Mucosa of descending colon (tissue), 3 donors: ENCODE data around the gene RALGPS2. TPM values are rescaled to one million over a fixed set of nuclear protein-coding genes. Genes with fewer than 3 reads are reported as not detected.
"Not testable (repeated sequence)": the region's sequence is repeated elsewhere in the genome, so short reads cannot be mapped to it uniquely, and the experiment has no call there.

ENCODE experiments used
- ATAC-seq: fragments of 200-7000 bp; cut with Tn5 transposase; one replicate; pipeline ENCODE4 v1.9.1; 2020; ENCODE audit warnings: mild to moderate bottlenecking, moderate library complexity
- DNase-seq, 3 donors: peaks; one replicate each; pipeline ENCODE4 v3.0.0-alpha.2; 2020
- H3K36me3 ChIP-seq: fragments of 200-600 bp; one replicate; pipeline ENCODE4 v1.8.0; 2021; ENCODE audit warnings: low read depth, mild to moderate bottlenecking
- H3K4me1 ChIP-seq: fragments of 200-600 bp; one replicate; pipeline ENCODE4 v1.8.0; 2021; ENCODE audit warnings: low read depth, mild to moderate bottlenecking
- H3K4me3 ChIP-seq: fragments of 200-600 bp; one replicate; pipeline ENCODE4 v1.8.0; 2021; ENCODE audit warnings: mild to moderate bottlenecking
- H3K9me3 ChIP-seq: fragments of 200-600 bp; one replicate; pipeline ENCODE4 v1.8.0; 2021; ENCODE audit warnings: mild to moderate bottlenecking
- intact Hi-C, 2 donors: fragments of 100-400 bp; cut with DNase I in 1 of 2; cut with micrococcal nuclease in 1 of 2; formaldehyde crosslinking; loops; one replicate each; pipeline versions ENCODE4 v1.11.0 to v1.11.1; 2022; cut with DNase I, micrococcal nuclease
- total RNA-seq, 3 donors: library from RNA; stranded (reverse); fragmentation: NEBNext Ultra II Directional in 2 of 3; extraction: Animal tissue kit (Norgen Biotek cat#: 25700) in 2 of 3; gene quantifications; one replicate each; pipeline versions ENCODE4 v1.2.1 to v1.2.4, GENCODE V29; 2021 to 2023
- TF ChIP-seq, protein P1 (sequence below): fragments of 200-600 bp; IDR thresholded peaks from one replicate; pipeline ENCODE4 v1.8.0; 2022; ENCODE audit warnings: antibody characterized with exemption, mild to moderate bottlenecking
- donor health status: DM: no; HTN: no; CAD: no; lungs with moderate emphysema.
- donor health status: DM: no; HTN: no; CAD: no.
- donor health status: DM: no; HTN: yes; CAD: no.

RALGPS2 gene
- total RNA-seq, 3 donors from 2014 or later, result 25.9 to 49.9 (median 36.4) TPM

DNA sequence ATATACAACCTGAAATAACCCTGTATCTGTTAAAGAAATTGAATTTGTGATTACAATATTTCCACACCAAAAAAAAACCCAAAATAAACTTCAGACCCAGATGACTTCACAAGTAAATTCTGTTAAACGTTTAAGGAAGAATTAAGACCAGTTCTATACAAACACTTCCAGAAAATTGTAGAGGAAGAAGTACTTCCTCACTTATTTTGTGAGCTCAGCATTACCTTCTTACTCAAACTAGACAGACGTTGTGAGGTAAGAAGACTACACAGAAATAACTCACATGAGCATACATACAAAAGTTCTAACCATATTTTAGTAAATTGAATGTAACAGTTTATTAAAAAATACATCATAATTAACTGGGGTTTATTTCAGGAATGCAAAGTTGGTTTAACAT is 18.8 kb downstream of the RALGPS2 start:
- ATAC-seq (no peak), DNase-seq (no peak)
- Histone ChIP-seq H3K36me3 (no peaks in the 10 kb centered on the region), H3K9me3 (no peaks in the 10 kb centered on the region), H3K4me3 (no peak overlapping the region), H3K4me1 (no peaks in the 10 kb centered on the region)
- intact Hi-C loops, result no loop called here
- TF ChIP-seq, protein P1, sequence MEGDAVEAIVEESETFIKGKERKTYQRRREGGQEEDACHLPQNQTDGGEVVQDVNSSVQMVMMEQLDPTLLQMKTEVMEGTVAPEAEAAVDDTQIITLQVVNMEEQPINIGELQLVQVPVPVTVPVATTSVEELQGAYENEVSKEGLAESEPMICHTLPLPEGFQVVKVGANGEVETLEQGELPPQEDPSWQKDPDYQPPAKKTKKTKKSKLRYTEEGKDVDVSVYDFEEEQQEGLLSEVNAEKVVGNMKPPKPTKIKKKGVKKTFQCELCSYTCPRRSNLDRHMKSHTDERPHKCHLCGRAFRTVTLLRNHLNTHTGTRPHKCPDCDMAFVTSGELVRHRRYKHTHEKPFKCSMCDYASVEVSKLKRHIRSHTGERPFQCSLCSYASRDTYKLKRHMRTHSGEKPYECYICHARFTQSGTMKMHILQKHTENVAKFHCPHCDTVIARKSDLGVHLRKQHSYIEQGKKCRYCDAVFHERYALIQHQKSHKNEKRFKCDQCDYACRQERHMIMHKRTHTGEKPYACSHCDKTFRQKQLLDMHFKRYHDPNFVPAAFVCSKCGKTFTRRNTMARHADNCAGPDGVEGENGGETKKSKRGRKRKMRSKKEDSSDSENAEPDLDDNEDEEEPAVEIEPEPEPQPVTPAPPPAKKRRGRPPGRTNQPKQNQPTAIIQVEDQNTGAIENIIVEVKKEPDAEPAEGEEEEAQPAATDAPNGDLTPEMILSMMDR, result no peak

DNA sequence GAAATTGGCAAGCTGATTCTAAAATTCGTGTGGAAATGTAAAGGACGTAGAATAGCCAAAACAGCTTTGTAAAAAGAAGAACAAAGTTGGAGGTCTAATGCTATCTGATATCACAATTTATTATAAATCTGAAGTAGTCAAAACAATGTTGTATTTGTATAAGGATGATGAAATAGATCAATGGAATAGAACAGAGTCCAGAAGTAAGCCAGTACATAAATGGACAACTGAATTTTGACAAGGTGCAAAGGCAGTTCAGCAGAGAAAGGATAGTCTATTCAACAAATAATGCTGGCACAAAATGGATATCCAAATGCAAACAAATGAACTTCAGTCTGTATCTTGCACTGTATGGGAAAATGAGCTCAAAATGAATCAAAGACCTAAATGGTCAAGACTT is 20.2 kb downstream of the RALGPS2 start:
- TF ChIP-seq, protein P1, result no peak
- no peaks in the 10 kb centered on the region for H3K4me1 ChIP-seq
- no peaks in the 10 kb centered on the region for H3K9me3 ChIP-seq
- H3K36me3 ChIP-seq, result no peaks in the 10 kb centered on the region
- ATAC-seq, result no peak
- H3K4me3 ChIP-seq, result no peak overlapping the region
- no peak for DNase-seq
- intact Hi-C loops, result no loop called here

DNA sequence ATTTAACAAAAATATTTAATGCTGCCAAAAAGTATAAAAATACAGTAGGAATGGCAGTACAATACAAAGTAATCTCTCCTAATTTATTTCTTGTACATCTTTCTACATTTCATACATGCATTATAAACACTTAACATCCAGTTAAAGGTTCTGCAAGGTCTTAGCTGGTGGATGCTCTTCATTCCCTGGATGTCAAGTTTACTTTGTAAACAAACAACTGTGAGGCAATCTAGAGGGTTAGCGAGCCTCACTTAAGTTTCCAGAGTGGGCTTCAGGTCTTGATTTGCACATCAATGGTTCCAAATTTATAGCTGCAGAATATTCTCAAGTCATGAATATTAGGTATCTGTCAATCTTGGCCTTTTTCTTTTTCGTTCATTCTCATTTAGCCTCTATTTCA is 21.3 kb downstream of the RALGPS2 start:
- Histone ChIP-seq H3K4me3 (no peak overlapping the region), H3K4me1 (no peaks in the 10 kb centered on the region), H3K36me3 (no peaks in the 10 kb centered on the region), H3K9me3 (no peaks in the 10 kb centered on the region)
- DNase-seq (no peak), ATAC-seq (no peak)
- TF ChIP-seq, protein P1, result no peak
- intact Hi-C loops, result no loop called here

DNA sequence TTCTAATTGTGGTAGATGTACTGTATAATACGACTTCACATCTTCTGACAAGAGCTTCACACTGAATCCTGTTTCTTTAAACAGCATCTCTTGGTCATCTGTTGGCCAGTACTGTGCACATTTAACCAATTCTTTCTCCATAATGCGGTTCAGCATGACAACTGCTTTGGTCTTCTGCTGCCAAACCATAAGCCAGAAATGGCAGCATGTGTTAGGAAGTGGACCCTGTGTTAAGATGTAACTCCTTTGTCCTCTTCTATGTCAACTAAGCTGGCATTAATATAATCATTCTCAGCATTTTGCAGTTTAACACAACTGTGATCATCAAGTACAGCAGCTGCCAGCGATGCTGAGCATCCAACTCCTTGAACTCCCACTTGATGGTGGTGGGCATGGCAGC is 22.3 kb downstream of the RALGPS2 start:
- ATAC-seq, H3K36me3 ChIP-seq, H3K4me3 ChIP-seq, H3K4me1 ChIP-seq, intact Hi-C loops, DNase-seq, H3K9me3 ChIP-seq: not testable (repeated sequence)

DNA sequence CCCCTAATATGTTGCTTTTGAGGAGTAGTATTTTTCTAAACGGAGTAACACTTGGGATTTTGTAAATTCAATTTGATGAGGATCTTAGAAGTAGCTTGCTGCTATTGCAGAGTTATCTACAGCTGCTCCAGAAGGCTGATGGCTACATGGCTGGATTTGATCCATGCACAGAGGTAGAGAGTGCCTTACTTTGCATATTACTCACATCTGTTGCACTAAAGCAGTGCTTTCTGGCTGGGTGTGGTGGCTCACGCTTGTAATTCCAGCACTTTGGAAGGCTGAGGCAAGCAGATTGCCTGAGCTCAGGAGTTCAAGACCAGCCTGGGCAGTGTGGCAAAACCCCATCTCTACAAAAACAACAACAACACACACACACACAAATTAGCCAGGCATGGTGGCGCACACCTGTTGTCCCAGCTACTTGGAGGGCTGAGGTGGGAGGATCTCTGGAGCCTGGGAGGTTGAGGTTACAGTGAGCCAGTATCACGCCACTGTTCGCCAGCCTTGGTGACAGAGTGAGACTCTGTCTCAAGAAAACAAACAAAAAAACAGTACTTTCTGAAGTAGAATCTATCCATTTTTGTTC is 24.6 kb downstream of the RALGPS2 start:
- peak; percentile 56 for ATAC-seq
- no peak for DNase-seq
- H3K9me3 ChIP-seq, result no peaks in the 10 kb centered on the region
- intact Hi-C loops, result loop anchor here in 1 of 2 donors (5.0 kb wide), 1 partner anchor 207 kb away; no protein-coding TSS in a partner anchor
- no peaks in the 10 kb centered on the region for H3K4me1 ChIP-seq
- no peaks in the 10 kb centered on the region for H3K36me3 ChIP-seq
- H3K4me3 ChIP-seq, result no peak overlapping the region
- TF ChIP-seq, protein P1, result no peak

DNA sequence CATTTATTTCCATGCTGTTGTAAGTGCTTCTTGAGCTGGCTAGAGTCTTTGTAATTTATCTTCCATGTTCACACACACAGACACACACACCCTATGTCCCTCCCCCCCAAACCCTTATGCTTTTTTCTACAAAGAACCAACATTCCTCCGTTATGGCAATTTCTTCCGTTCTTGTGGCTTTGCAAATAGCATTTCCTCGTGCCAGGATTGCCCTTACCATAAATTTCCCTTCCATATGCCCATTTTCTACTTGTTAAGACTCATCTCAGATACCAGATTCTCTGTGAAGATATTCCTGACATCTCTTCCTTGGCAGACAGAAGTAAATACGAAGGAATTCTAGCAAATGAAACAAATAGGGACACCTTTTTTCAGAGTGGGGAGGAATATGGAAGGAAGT is 26.0 kb downstream of the RALGPS2 start:
- ATAC-seq (no peak), DNase-seq (no peak)
- intact Hi-C loops, result loop anchor here in 1 of 2 donors (5.0 kb wide), 1 partner anchor 209 kb away; no protein-coding TSS in a partner anchor
- Histone ChIP-seq H3K9me3 (no peaks in the 10 kb centered on the region), H3K36me3 (no peaks in the 10 kb centered on the region), H3K4me1 (no peaks in the 10 kb centered on the region), H3K4me3 (no peak overlapping the region)
- TF ChIP-seq, protein P1, result no peak
